Left ventricle myocardium inferior (tissue), 1 donor: ENCODE data around the gene PXDN. TPM values are rescaled to one million over a fixed set of nuclear protein-coding genes. Genes with fewer than 3 reads are reported as not detected.

Source experiments
- DNase-seq: peaks from one replicate; pipeline ENCODE4 v3.0.0-alpha.2; 2020
- H3K27ac ChIP-seq: fragments of 200-600 bp; replicated peaks from 2 replicates; pipeline ENCODE4 v1.8.0; 2021
- H3K27me3 ChIP-seq: fragments of 200-600 bp; 2 replicates; pipeline ENCODE4 v1.8.0; 2021; ENCODE audit warnings: low read depth
- H3K36me3 ChIP-seq: fragments of 200-600 bp; 2 replicates; pipeline ENCODE4 v1.8.0; 2021
- H3K4me1 ChIP-seq: fragments of 200-600 bp; 2 replicates; pipeline ENCODE4 v1.8.0; 2021
- H3K4me3 ChIP-seq: fragments of 200-600 bp; 2 replicates; pipeline ENCODE4 v1.8.0; 2021; ENCODE audit warnings: mild to moderate bottlenecking, moderate library complexity
- H3K9me3 ChIP-seq: fragments of 200-600 bp; replicated peaks from 2 replicates; pipeline ENCODE4 v1.8.0; 2021
- intact Hi-C: fragments of 100-400 bp; cut with micrococcal nuclease; formaldehyde crosslinking; loops from one replicate; pipeline ENCODE4 v1.11.0; 2022
- total RNA-seq: library from RNA; stranded (reverse); fragmentation: NEBNext Ultra II Directional; extraction: Animal tissue kit (Norgen Biotek cat#: 25700); gene quantifications from one replicate; pipeline ENCODE4 v1.2.1, GENCODE V29; 2021
- TF ChIP-seq, protein P1 (sequence below): fragments of 200-600 bp; IDR thresholded peaks from 2 replicates; pipeline ENCODE4 v1.8.0; 2021; ENCODE audit warnings: antibody characterized with exemption, mild to moderate bottlenecking, borderline replicate concordance
- donor health status: DM: no; HTN: yes; CAD: no; lungs with severe emphysema.

The PXDN gene
- total RNA-seq, 1 donor from 2014 or later: 15.7 TPM

DNA sequence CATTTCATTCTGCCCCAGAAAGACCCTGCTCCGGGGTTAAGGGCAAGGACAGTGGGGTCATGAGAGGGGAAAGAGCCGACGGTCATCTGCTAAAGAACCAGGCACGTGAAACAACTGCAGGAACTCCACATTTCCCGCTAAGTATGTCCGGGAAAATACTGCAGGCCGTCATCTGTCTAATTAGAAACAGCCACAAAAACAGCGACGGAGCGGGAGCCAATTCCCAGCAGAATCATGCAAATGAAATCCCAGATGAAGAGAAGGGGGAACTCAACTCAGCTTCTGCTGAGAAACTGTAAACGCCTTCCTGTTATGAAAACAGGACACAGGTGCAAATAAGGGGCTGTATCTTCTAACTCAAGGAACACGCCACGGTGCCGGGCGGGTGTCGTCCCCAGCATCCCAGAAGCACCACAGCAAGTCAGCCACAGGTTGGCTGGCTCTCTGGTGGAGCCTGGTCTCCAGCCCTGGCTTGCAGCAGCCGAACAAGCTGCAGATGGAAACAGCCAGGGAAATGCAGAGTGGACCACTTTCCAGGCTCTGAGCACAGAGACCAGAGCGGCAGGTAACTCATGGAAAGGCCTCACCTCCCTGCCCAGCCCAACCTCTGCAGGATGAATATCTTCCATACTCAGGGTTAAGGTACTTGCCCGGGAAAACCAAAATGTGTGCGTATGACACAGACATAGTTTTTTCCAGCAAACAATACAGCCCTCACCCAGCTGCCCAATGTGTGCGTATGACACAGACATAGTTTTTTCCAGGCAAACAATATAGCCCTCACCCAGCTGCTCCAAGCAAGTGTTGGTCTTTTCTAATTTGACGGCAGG lies 28.9 kb downstream of the PXDN start:
- Histone ChIP-seq H3K27me3 (no peaks in the 10 kb centered on the region), H3K9me3 (no peaks in the 10 kb centered on the region), H3K27ac (peak overlapping the region; percentile 79), H3K4me3 (peak overlapping the region; percentile 12), H3K4me1 (peaks cover 70% of the 10 kb centered on the region), H3K36me3 (no peaks in the 10 kb centered on the region)
- intact Hi-C loops: no loop called here
- TF ChIP-seq, protein P1, sequence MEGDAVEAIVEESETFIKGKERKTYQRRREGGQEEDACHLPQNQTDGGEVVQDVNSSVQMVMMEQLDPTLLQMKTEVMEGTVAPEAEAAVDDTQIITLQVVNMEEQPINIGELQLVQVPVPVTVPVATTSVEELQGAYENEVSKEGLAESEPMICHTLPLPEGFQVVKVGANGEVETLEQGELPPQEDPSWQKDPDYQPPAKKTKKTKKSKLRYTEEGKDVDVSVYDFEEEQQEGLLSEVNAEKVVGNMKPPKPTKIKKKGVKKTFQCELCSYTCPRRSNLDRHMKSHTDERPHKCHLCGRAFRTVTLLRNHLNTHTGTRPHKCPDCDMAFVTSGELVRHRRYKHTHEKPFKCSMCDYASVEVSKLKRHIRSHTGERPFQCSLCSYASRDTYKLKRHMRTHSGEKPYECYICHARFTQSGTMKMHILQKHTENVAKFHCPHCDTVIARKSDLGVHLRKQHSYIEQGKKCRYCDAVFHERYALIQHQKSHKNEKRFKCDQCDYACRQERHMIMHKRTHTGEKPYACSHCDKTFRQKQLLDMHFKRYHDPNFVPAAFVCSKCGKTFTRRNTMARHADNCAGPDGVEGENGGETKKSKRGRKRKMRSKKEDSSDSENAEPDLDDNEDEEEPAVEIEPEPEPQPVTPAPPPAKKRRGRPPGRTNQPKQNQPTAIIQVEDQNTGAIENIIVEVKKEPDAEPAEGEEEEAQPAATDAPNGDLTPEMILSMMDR: no peak
- no peak for DNase-seq

DNA sequence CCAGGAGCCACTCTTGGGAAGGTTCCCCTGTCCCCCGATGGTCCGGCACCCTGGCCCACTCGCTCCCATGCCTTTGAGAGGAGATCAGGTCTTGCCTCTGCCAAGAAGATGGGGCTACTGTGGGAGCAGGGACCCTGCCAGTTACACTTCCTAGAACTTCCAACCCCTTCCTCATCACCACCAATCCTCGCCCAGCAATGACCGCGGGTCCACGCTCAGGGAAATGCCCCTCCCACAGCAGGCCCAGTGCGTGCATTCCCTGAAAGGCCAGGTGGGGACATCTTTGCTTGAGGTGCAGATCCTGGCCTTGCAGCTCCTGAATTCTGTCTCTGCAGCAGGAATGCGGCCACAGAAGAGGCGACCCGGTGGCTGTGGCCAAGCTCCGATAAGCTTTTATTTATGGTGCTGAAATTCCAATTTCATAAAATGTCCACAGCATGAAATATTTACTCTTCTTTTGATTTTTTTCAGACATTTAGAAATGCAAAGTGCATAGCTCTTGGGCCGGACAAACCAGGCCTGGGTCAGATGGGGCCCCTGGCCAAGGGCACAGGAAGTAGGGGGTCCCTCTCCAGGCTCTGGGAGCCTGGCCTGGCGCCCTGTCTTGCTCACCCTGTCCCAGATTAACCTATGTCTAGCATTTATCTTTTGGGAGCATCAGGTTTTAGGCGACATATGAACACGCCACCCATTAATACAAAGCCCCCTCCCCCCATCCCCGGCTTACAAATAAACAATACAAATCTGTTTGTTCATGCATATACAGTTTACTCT lies 29.8 kb downstream of the PXDN start:
- H3K36me3 ChIP-seq: no peaks in the 10 kb centered on the region
- TF ChIP-seq, protein P1: no peak
- peaks cover 75% of the 10 kb centered on the region for H3K4me1 ChIP-seq
- DNase-seq: no peak
- peak overlapping the region; percentile 79 for H3K27ac ChIP-seq
- H3K9me3 ChIP-seq: no peaks in the 10 kb centered on the region
- peak overlapping the region; percentile 12 for H3K4me3 ChIP-seq
- no peaks in the 10 kb centered on the region for H3K27me3 ChIP-seq
- intact Hi-C loops: no loop called here

DNA sequence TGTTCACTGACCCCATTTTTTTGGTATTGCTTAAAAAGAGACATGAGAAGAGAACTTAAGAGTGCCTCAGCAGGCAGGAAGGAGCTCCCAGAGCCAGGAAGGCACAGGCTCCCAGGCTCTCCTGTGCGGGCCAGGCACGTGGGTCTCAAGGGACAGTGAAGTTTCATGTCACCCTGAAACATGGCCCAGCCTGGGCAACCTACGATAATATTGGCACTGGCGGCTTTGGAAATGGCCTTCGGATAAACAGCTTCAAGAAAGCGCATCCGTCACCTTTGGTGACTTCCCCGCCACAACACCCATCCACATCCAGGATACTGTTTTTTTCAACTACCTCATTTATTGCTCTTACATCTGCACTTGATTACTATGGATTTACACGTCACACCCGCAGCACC lies 30.5 kb downstream of the PXDN start:
- Histone ChIP-seq H3K4me3 (no peak overlapping the region), H3K27me3 (no peaks in the 10 kb centered on the region), H3K36me3 (no peaks in the 10 kb centered on the region), H3K4me1 (peaks cover 76% of the 10 kb centered on the region), H3K9me3 (no peaks in the 10 kb centered on the region), H3K27ac (peak overlapping the region; percentile 79)
- intact Hi-C loops: no loop called here
- TF ChIP-seq, protein P1: no peak
- no peak for DNase-seq

DNA sequence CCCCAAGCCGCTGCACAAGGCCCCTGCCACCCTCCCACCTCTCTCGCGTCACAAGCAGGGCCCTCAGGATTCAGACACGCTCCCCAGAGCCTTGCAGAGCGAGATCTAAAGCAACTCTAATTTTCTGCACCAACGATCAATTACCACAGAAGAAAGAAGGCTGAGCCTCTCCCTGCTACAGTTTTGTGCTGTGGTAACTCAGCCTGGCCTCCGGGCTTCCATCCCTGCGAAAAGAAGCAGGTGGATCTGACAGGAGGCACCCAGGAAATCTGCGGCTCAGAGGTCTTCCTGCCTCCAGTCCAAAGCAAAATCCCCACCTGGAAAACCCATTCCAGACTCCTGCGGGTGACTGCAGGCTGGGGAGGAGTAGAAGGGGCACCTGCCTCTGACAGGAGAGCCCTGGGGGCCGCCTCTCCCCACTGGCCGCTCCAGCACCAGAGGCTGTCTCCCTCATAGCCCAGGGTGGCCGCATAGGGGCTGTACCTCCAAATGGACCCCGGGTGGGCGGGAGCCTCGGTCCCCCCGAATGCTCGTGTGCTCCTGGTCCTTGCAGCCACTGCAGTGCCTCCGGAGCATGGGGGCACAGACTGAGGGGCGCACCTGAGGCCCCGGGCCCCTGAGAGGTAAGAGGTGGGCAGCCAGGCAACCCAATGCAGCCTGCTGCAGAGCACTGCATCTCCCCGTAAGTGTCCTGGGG lies 31.0 kb downstream of the PXDN start:
- H3K36me3 ChIP-seq: no peaks in the 10 kb centered on the region
- intact Hi-C loops: no loop called here
- no peak overlapping the region for H3K4me3 ChIP-seq
- peaks cover 80% of the 10 kb centered on the region for H3K4me1 ChIP-seq
- H3K27ac ChIP-seq: peak overlapping the region; percentile 79
- no peaks in the 10 kb centered on the region for H3K9me3 ChIP-seq
- no peaks in the 10 kb centered on the region for H3K27me3 ChIP-seq
- DNase-seq: no peak
- TF ChIP-seq, protein P1: no peak

DNA sequence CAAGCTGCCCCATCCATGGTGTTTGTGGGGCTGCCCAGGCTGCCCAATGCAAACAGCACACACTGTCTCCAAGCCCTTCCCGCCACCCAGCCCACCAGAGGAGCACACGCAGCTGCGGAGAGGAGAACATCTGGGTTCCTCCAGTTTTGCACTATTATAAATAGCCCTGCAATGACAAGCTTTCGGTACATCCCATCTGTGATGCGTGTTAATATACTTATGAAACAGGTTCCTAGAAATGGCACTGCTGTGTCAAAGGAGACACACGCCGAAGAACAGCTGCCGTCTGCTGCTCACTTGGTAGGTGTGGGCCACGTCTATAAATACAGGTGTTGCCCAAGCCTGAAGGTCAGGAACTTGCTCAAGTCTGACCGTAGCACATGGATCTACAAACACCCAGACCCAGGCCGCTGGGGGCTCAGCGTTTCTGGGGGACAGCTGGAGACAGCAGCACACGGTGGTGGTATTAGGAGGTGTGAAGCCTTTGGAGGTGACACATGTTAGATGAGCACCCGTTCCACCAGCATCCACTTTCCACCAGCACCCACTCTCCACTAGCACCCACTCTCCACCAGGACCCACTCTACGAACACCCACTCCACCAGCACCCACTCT lies 34.3 kb downstream of the PXDN start:
- Histone ChIP-seq H3K27me3 (peaks cover 8% of the 10 kb centered on the region), H3K36me3 (no peaks in the 10 kb centered on the region), H3K9me3 (no peaks in the 10 kb centered on the region), H3K27ac (no peak overlapping the region), H3K4me3 (no peak overlapping the region), H3K4me1 (peaks cover 80% of the 10 kb centered on the region)
- intact Hi-C loops: no loop called here
- TF ChIP-seq, protein P1: no peak
- DNase-seq: no peak
